DOHH2 (cell line): ENCODE measurements around the gene HLA-F.

Experiments used
- H3F3A ChIP-seq: fragments of 200-600 bp; sonication (generic), shearing (Covaris generic); 2 replicates; pipeline ENCODE4 v1.6.0; 2016; ENCODE audit warnings: antibody characterized with exemption, mild to moderate bottlenecking; ENCODE audit not compliant: control insufficient read depth, insufficient read depth
- H3K27ac ChIP-seq: fragments of 200-600 bp; sonication (generic); 2 replicates; pipeline ENCODE4 v1.5.1; 2014; ENCODE audit warnings: low read depth, mild to moderate bottlenecking, low read length, moderate library complexity
- H3K27me3 ChIP-seq: fragments of 200-600 bp; sonication (generic); 2 replicates; pipeline ENCODE4 v1.6.1; 2014; ENCODE audit warnings: mild to moderate bottlenecking, low read length, mixed read lengths; ENCODE audit not compliant: control insufficient read depth
- H3K36me3 ChIP-seq: fragments of 200-600 bp; sonication (generic); 2 replicates; pipeline ENCODE4 v1.6.1; 2014; ENCODE audit warnings: mild to moderate bottlenecking, low read length, moderate library complexity, mixed read lengths; ENCODE audit not compliant: control insufficient read depth
- H3K4me1 ChIP-seq: fragments of 200-600 bp; sonication (generic); 2 replicates; pipeline ENCODE4 v1.6.1; 2014; ENCODE audit warnings: mild to moderate bottlenecking, low read length, mixed read lengths; ENCODE audit not compliant: control insufficient read depth
- H3K4me2 ChIP-seq: fragments of 200-600 bp; sonication (generic); 2 replicates; pipeline ENCODE4 v1.6.0; 2014; ENCODE audit warnings: mild to moderate bottlenecking, low read length, moderate library complexity
- H3K4me3 ChIP-seq: fragments of 200-600 bp; sonication (generic); 2 replicates; pipeline ENCODE4 v1.5.1; 2014; ENCODE audit warnings: mild to moderate bottlenecking, low read length, mixed read lengths
- H3K79me2 ChIP-seq: fragments of 200-600 bp; sonication (generic); 2 replicates; pipeline ENCODE4 v1.6.1; 2014; ENCODE audit warnings: mild to moderate bottlenecking, low read length, mixed read lengths; ENCODE audit not compliant: control insufficient read depth
- H3K9me2 ChIP-seq: fragments of 200-600 bp; sonication (generic); replicated peaks from 2 replicates; pipeline ENCODE4 v1.6.1; 2014; ENCODE audit warnings: mild to moderate bottlenecking, low read length, mixed read lengths; ENCODE audit not compliant: control insufficient read depth
- H3K9me3 ChIP-seq: fragments of 200-600 bp; sonication (generic); 2 replicates; pipeline ENCODE4 v1.6.1; 2014; ENCODE audit warnings: antibody characterized with exemption, low read length, mixed read lengths; ENCODE audit not compliant: control insufficient read depth, insufficient read depth
- H4K20me1 ChIP-seq: fragments of 200-600 bp; sonication (generic); 2 replicates; pipeline ENCODE4 v1.6.0; 2014; ENCODE audit warnings: low read depth, mild to moderate bottlenecking, antibody characterized with exemption, low read length, moderate library complexity; ENCODE audit not compliant: control insufficient read depth, insufficient read depth
- CTCF ChIP-seq: fragments of 200-600 bp; sonication (generic); IDR thresholded peaks from one replicate; pipeline ENCODE4 v1.5.1; 2014; ENCODE audit warnings: antibody characterized with exemption, mild to moderate bottlenecking, low read depth, low read length; ENCODE audit not compliant: poor library complexity, severe bottlenecking
- EZH2phosphoT487 ChIP-seq: fragments of 200-600 bp; sonication (generic); IDR thresholded peaks from 2 replicates; pipeline ENCODE4 v1.6.1; 2017; ENCODE audit warnings: borderline replicate concordance, mild to moderate bottlenecking, antibody characterized with exemption, low read length, moderate library complexity, mixed read lengths

HLA-F gene

GRCh38 chr6:29760328-29760727 lies 37.1 kb downstream of the HLA-F start:
- no peaks in the 10 kb centered on the region for H3K27me3 ChIP-seq
- no peaks in the 10 kb centered on the region for H4K20me1 ChIP-seq
- H3K27ac ChIP-seq: peak overlapping the region; percentile 81
- H3K9me2 ChIP-seq: no peaks in the 10 kb centered on the region
- no peak for TF ChIP-seq CTCF
- no peak for TF ChIP-seq EZH2phosphoT487
- peaks cover 5% of the 10 kb centered on the region; the same call in 1 of the 2 replicates for H3K36me3 ChIP-seq
- H3K79me2 ChIP-seq: no peaks in the 10 kb centered on the region
- no peaks in the 10 kb centered on the region for H3F3A ChIP-seq
- H3K4me2 ChIP-seq: peak overlapping the region; percentile 80
- no peaks in the 10 kb centered on the region for H3K9me3 ChIP-seq
- peak overlapping the region; percentile 57 for H3K4me3 ChIP-seq
- peaks cover 37% of the 10 kb centered on the region for H3K4me1 ChIP-seq

DNA sequence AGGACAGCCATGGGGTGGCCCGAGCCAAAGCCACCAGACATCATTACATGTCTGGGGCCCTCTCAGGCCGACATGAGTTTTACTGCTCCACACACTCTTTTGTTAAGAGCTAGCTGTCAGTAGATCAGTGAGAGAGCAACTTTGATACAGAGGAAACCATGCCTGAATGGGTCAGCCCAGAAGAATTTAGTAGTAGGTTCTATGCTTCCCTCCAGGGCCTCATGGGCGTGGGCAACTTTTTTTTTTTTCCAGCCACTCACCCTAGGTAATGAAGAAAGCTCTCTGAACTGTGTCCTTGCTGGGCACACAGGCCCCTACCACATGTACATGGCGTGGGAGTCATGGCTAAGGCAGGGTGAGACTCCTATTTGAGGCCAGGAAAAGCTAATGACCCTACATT lies 38.8 kb downstream of the HLA-F start:
- H3K79me2 ChIP-seq: no peaks in the 10 kb centered on the region
- peaks cover 37% of the 10 kb centered on the region for H3K4me1 ChIP-seq
- peaks cover 5% of the 10 kb centered on the region; the same call in 1 of the 2 replicates for H3K36me3 ChIP-seq
- peaks cover 4% of the 10 kb centered on the region; the same call in 1 of the 2 replicates for H3K27me3 ChIP-seq
- no peak overlapping the region for H3K27ac ChIP-seq
- no peaks in the 10 kb centered on the region for H3F3A ChIP-seq
- no peak overlapping the region for H3K4me3 ChIP-seq
- no peaks in the 10 kb centered on the region for H4K20me1 ChIP-seq
- TF ChIP-seq EZH2phosphoT487: no peak
- TF ChIP-seq CTCF: no peak
- H3K9me3 ChIP-seq: no peaks in the 10 kb centered on the region
- H3K9me2 ChIP-seq: no peaks in the 10 kb centered on the region
- H3K4me2 ChIP-seq: no peak overlapping the region

DNA sequence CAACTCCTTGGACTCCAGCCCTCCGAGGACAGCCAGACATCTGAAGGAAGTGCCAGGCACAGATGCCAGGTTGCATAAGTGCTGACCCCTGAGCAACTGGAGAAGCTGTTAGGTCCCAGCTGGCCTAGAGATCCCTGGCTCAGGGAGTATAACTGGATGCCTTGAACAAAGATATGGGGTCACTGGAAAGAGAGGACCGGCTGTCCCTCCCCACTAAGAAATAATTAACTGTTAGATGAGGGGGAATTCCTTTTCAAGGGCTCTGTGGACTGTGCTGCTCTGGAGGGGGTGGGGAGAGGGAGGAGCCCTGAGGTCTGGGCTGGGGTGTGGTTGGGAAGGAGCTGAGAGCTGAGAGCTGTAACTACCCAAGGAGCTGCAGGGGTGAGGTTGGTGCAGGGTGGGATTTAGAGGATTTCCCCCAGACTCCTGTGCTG lies 39.6 kb downstream of the HLA-F start:
- Histone ChIP-seq H3K9me3 (no peaks in the 10 kb centered on the region), H3K36me3 (peaks cover 5% of the 10 kb centered on the region; the same call in 1 of the 2 replicates), H3K4me3 (no peak overlapping the region), H3F3A (no peaks in the 10 kb centered on the region), H4K20me1 (no peaks in the 10 kb centered on the region), H3K27ac (no peak overlapping the region), H3K27me3 (peaks cover 4% of the 10 kb centered on the region; the same call in 1 of the 2 replicates), H3K79me2 (no peaks in the 10 kb centered on the region), H3K9me2 (no peaks in the 10 kb centered on the region), H3K4me2 (no peak overlapping the region), H3K4me1 (peaks cover 32% of the 10 kb centered on the region)
- TF ChIP-seq CTCF: no peak
- no peak for TF ChIP-seq EZH2phosphoT487
